GM12878 (cell line): ENCODE measurements around the gene ZNF445. TPM values are rescaled to one million over a fixed set of nuclear protein-coding genes. Genes with fewer than 3 reads are reported as not detected.

Experiments used
- ASH2L ChIP-seq: fragments of 300-600, 200-600 bp; sonication (generic); IDR thresholded peaks from 2 replicates; pipeline ENCODE4 v1.6.1; 2017; ENCODE audit warnings: low read depth, mild to moderate bottlenecking, borderline replicate concordance
- ATF7 ChIP-seq: fragments of 450-650 bp; IDR thresholded peaks from 2 replicates; pipeline ENCODE4 v1.6.1; 2016; ENCODE audit warnings: low read depth, mild to moderate bottlenecking
- BACH1 ChIP-seq: fragments of 450-650 bp; IDR thresholded peaks from 2 replicates; pipeline ENCODE4 v1.6.1; 2017; ENCODE audit warnings: mild to moderate bottlenecking, borderline replicate concordance
- BHLHE40 ChIP-seq, 2 experiments: fragments of 450-650 bp in 1 of 2; IDR thresholded peaks; 2 replicates each; pipeline ENCODE4 v1.6.1; 2011 to 2017; ENCODE audit warnings: low read depth in 2 of 2, borderline replicate concordance in 1 of 2, improper control_type of control experiment in 1 of 2, low read length in 1 of 2, mild to moderate bottlenecking in 1 of 2
- CBFB ChIP-seq: IDR thresholded peaks from 2 replicates; pipeline ENCODE4 v1.6.1; 2016; ENCODE audit warnings: antibody characterized with exemption, low read depth
- CEBPZ ChIP-seq: fragments of 150-350 bp; IDR thresholded peaks from 2 replicates; pipeline ENCODE4 v1.6.1; 2016; ENCODE audit warnings: low read depth, low read length
- DPF2 ChIP-seq: fragments of 450-650 bp; IDR thresholded peaks from 2 replicates; pipeline ENCODE4 v1.6.1; 2017; ENCODE audit warnings: mild to moderate bottlenecking
- E2F4 ChIP-seq: IDR thresholded peaks from 2 replicates; pipeline ENCODE4 v1.6.1; 2012; ENCODE audit warnings: low read depth, low read length, improper control_type of control experiment
- E2F8 ChIP-seq: fragments of 450-650 bp; IDR thresholded peaks from 2 replicates; pipeline ENCODE4 v1.6.1; 2018; ENCODE audit warnings: mild to moderate bottlenecking, low read depth, moderate library complexity; ENCODE audit not compliant: partially characterized antibody
- POLR2AphosphoS5 ChIP-seq: IDR thresholded peaks from 2 replicates; pipeline ENCODE4 v1.6.1; 2011; ENCODE audit warnings: mild to moderate bottlenecking, low read length, inconsistent platforms
- RAD21 ChIP-seq: IDR thresholded peaks from 2 replicates; pipeline ENCODE4 v1.6.1; 2011; ENCODE audit warnings: mild to moderate bottlenecking, low read depth, low read length, moderate library complexity; ENCODE audit not compliant: insufficient read depth
- RCOR1 ChIP-seq: conservative IDR thresholded peaks from 2 replicates; pipeline ENCODE4 v1.6.1; 2012; ENCODE audit warnings: low read depth, low read length, improper control_type of control experiment
- RELA ChIP-seq: fragments of 450-650 bp; IDR thresholded peaks from 2 replicates; pipeline ENCODE4 v1.8.0; 2014; ENCODE audit warnings: borderline replicate concordance; ENCODE audit not compliant: partially characterized antibody
- SMARCA5 ChIP-seq: fragments of 450-650 bp; IDR thresholded peaks from 2 replicates; pipeline ENCODE4 v1.6.1; 2017; ENCODE audit warnings: mild to moderate bottlenecking
- SPI1 ChIP-seq: IDR thresholded peaks from 2 replicates; pipeline ENCODE4 v1.6.1; 2011; ENCODE audit warnings: low read depth, mild to moderate bottlenecking, low read length, moderate library complexity, borderline replicate concordance; ENCODE audit not compliant: insufficient read depth
- WRNIP1 ChIP-seq: IDR thresholded peaks from 2 replicates; pipeline ENCODE4 v1.6.1; 2011; ENCODE audit warnings: low read depth, low read length, improper control_type of control experiment, borderline replicate concordance
- ZNF274 ChIP-seq: IDR thresholded peaks from one replicate; pipeline ENCODE4 v1.8.0; 2011; ENCODE audit not compliant: insufficient read length, insufficient read depth
- polyA plus RNA-seq, 11 experiments: library from polyadenylated mRNA; depleted of rRNA in 4 of 11; unstranded in 6 of 11; stranded (reverse) in 5 of 11; fragments of >200 nt; fragmentation: Nextera tagmentation in 4 of 11; fragmentation: Illumina TruSeq in 1 of 11; extraction: Ambion mirVana in 4 of 11; extraction: Trizol in 1 of 11; gene quantifications; 1 replicate in 1 of 11; 2 replicates in 10 of 11; pipeline versions ENCODE4 v1.2.1 to v1.2.3, GENCODE V29; 2011 to 2016; ENCODE audit warnings: inconsistent platforms in 2 of 11, missing spikeins in 2 of 11, low read depth in 1 of 11
- total RNA-seq, 4 experiments: library from RNA; depleted of rRNA in 3 of 4; stranded (reverse); fragments of >200 nt in 3 of 4; fragmentation: Illumina TruSeq in 1 of 4; extraction: Trizol in 1 of 4; gene quantifications; 2 replicates each; pipeline versions ENCODE4 v1.2.1 to v1.2.3, GENCODE V29; 2013 to 2021

ZNF445 gene
- total and polyA plus RNA-seq, 10 of the 15 experiments (the other 5 are each of a cell fraction or from before 2014, with no cell fraction given) = 0.80 to 14.4 (median 5.6) TPM

GRCh38 chr3:44477312-44478030, at the start of gene ZNF445 (continued):
- TF ChIP-seq E2F8 (no peak), SMARCA5 (no peak), SPI1 (no peak), WRNIP1 (no peak), CBFB (no peak), RCOR1 (no peak), DPF2 (peak; percentile 36; the same call in 1 of the 2 replicates), ZNF274 (no peak), ASH2L (no peak), RELA (no peak), BACH1 (peak; percentile 66), CEBPZ (no peak), POLR2AphosphoS5 (0 out of 2 replicates have a peak, but pooled peaks have one; percentile 27), BHLHE40 (IDR thresholded peaks at IDR 0.05; ENCODE audit: borderline replicate concordance in 1 of 2, low read depth in 2 of 2, low read length in 1 of 2) (peak; percentile 10 to 52; a peak in 1 of 4 replicates), RAD21 (no peak), E2F4 (no peak), ATF7 (no peak)
